Skeletal muscle cell (primary cell): ENCODE data around the gene HLF.

Experiments used
- DNase-seq: peaks from one replicate; pipeline ENCODE4 v3.0.0-alpha.2; 2010; ENCODE audit warnings: low read depth
- H3K4me3 ChIP-seq: 2 replicates; pipeline ENCODE4 v1.5.1; 2011; ENCODE audit warnings: low read depth, mild to moderate bottlenecking, control low read depth, low read length, moderate library complexity

Gene HLF

GRCh38 chr17:55302407-55302787, 37.6 kb downstream of the HLF start:
- DNase-seq, result no peak
- no peak overlapping the region for H3K4me3 ChIP-seq

GRCh38 chr17:55303008-55303493, 38.3 kb downstream of the HLF start:
- no peak for DNase-seq
- H3K4me3 ChIP-seq, result no peak overlapping the region

GRCh38 chr17:55303701-55304145, 39.0 kb downstream of the HLF start:
- no peak overlapping the region for H3K4me3 ChIP-seq
- no peak for DNase-seq

GRCh38 chr17:55304171-55304859, 39.6 kb downstream of the HLF start:
- no peak for DNase-seq
- H3K4me3 ChIP-seq, result no peak overlapping the region

- no peak overlapping the region for H3K4me3 ChIP-seq
These were observed 40.7 kb downstream of the HLF start for GRCh38 chr17:55305321-55306087.

GRCh38 chr17:55307879-55308278, 43.1 kb downstream of the HLF start:
- H3K4me3 ChIP-seq, result no peak overlapping the region
- DNase-seq, result no peak

More at GRCh38 chr17:55305321-55306087, 40.7 kb downstream of the HLF start:
- DNase-seq, result no peak

- no peak overlapping the region for H3K4me3 ChIP-seq
These were observed 44.0 kb downstream of the HLF start for GRCh38 chr17:55308613-55309391.

GRCh38 chr17:55311767-55312375, 47.1 kb downstream of the HLF start:
- no peak overlapping the region for H3K4me3 ChIP-seq
- DNase-seq, result no peak

More at GRCh38 chr17:55308613-55309391, 44.0 kb downstream of the HLF start:
- no peak for DNase-seq

- DNase-seq, result no peak
- no peak overlapping the region for H3K4me3 ChIP-seq
These were observed 48.1 kb downstream of the HLF start for GRCh38 chr17:55312852-55313251.

GRCh38 chr17:55314061-55314783, 49.5 kb downstream of the HLF start:
- H3K4me3 ChIP-seq, result no peak overlapping the region
- no peak for DNase-seq

GRCh38 chr17:55314784-55315491, 50.2 kb downstream of the HLF start:
- DNase-seq, result no peak
- no peak overlapping the region for H3K4me3 ChIP-seq

GRCh38 chr17:55316499-55316898, 51.7 kb downstream of the HLF start:
- H3K4me3 ChIP-seq, result no peak overlapping the region
- no peak for DNase-seq

- DNase-seq, result no peak
- no peak overlapping the region for H3K4me3 ChIP-seq
These were observed 52.5 kb downstream of the HLF start for GRCh38 chr17:55317284-55317683.

GRCh38 chr17:55318081-55318480, 53.3 kb downstream of the HLF start:
- no peak for DNase-seq
- no peak overlapping the region for H3K4me3 ChIP-seq

- H3K4me3 ChIP-seq, result no peak overlapping the region
- no peak for DNase-seq
These were observed 54.1 kb downstream of the HLF start for GRCh38 chr17:55318715-55319487.

GRCh38 chr17:55319933-55320593, 55.3 kb downstream of the HLF start:
- no peak for DNase-seq
- H3K4me3 ChIP-seq, result no peak overlapping the region
